Measurements from ENCODE around the gene CTNND2.

Gene CTNND2

DNA sequence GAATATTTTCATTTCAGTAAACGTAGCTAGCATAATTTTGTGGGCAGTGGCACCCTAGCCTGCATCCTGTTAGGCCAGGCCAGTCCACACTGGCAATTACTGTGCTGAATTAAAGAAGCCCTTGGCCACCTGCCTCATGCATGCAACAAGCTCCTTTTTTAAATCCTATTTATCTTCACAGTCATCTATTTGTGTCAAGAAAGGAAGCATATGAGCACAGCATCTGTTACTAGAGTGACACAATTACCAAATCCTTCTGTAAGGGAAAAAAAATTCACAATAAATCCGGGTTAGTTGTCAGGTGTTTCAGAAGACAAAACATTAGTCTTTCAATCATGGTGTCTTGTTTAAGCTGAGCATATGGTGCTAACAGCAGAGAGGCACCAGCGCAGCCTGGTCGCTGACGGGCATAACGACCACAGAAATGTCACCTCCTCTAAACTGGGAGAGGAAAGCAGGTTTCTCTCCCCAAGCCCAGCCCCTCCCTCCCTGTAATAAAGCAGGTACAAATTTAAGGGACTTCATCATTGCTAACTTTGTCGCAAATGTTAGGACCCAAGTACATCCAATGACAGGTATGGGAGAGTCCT lies 520.6 kb downstream of the CTNND2 start:
- Histone ChIP-seq H3K79me2 (ENCODE audit: control insufficient read depth, insufficient read depth, low read length, unreplicated experiment) (no peaks in the 10 kb centered on the region), H3K4me3 (ENCODE audit: low read depth, low read length) (no peak overlapping the region), H3K27ac (ENCODE audit: low read depth, low read length) (no peak overlapping the region)

DNA sequence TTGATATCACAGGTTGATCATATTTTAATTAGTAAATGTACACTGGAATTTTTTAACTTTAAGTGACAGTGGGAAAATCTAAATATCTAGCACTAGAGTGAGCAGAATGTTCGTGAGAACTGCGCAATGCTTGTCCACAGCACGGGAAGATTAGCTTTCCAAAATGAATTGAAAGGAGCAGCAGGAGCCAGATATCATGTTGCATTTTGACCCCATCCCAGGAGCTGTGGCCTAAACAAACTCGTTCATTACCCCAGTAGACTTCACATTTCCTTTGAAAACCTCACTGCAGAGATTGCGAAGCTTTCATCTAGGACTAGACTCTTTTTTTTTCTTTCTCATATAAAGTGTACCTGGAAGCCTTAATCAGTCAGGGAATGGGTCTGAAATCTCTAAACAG lies 525.8 kb downstream of the CTNND2 start:
- no peak overlapping the region for H3K27ac ChIP-seq (ENCODE audit: low read depth, low read length)
- no peaks in the 10 kb centered on the region for H3K36me3 ChIP-seq (ENCODE audit: insufficient read depth, low read length)
- H3K4me3 ChIP-seq (ENCODE audit: low read depth, low read length): no peak overlapping the region
- no peak overlapping the region for H2AFZ ChIP-seq (ENCODE audit: low read length, unreplicated experiment)
- no peaks in the 10 kb centered on the region for H3K4me1 ChIP-seq (ENCODE audit: control insufficient read depth, insufficient read depth, low read length, unreplicated experiment)
- no peaks in the 10 kb centered on the region for H3K79me2 ChIP-seq (ENCODE audit: control insufficient read depth, insufficient read depth, low read length, unreplicated experiment)
- H3K27me3 ChIP-seq (ENCODE audit: insufficient read depth, low read length): no peaks in the 10 kb centered on the region

More for the DNA sequence above, 520.6 kb downstream of the CTNND2 start:
- no peaks in the 10 kb centered on the region for H3K4me1 ChIP-seq (ENCODE audit: control insufficient read depth, insufficient read depth, low read length, unreplicated experiment)
- peaks cover 17% of the 10 kb centered on the region for H3K27me3 ChIP-seq (ENCODE audit: insufficient read depth, low read length)
- H3K36me3 ChIP-seq (ENCODE audit: insufficient read depth, low read length): no peaks in the 10 kb centered on the region
- no peak overlapping the region for H2AFZ ChIP-seq (ENCODE audit: low read length, unreplicated experiment)

DNA sequence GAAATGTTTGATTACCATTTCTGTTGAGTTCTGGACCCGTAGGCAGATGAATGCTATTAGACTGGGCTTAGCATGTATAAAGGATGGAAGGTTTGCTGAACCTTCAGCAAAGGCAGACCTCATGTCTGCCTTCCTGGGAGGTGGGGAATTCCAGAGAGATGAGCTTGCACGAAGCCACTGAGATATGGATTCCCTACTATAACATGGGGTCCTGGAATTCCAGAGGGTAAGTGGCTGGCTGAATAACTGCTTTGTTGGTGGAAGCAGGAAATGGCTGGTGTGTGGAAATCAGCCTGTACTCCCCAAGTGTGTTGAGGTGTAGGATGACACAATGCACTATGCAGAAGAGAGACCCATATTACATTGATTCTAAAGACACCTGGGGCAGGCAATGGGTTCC lies 526.4 kb downstream of the CTNND2 start:
- Histone ChIP-seq H3K4me3 (ENCODE audit: low read depth, low read length) (no peak overlapping the region), H3K27ac (ENCODE audit: low read depth, low read length) (no peak overlapping the region), H3K36me3 (ENCODE audit: insufficient read depth, low read length) (no peaks in the 10 kb centered on the region), H3K27me3 (ENCODE audit: insufficient read depth, low read length) (no peaks in the 10 kb centered on the region), H3K79me2 (ENCODE audit: control insufficient read depth, insufficient read depth, low read length, unreplicated experiment) (no peaks in the 10 kb centered on the region), H2AFZ (ENCODE audit: low read length, unreplicated experiment) (no peak overlapping the region), H3K4me1 (ENCODE audit: control insufficient read depth, insufficient read depth, low read length, unreplicated experiment) (no peaks in the 10 kb centered on the region)

DNA sequence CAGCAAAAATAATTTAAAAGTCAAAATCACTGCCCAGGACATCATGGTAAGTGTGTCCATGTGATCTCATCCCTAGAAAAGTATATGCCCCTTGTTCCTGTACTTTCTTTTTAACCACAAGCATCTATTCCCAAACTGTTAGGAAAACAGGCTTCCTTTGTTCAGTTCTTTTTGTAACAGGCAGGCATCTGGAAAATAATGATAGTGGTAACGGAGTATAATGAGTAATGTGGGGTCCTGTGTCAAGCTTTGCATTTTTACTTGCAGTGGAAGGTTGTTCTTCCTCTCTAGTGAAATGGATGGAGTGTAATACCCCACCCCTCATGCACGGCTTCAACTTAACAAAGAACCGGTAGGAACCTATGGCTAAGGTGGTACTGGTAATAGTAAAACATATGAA lies 532.1 kb downstream of the CTNND2 start:
- Histone ChIP-seq H3K27me3 (ENCODE audit: insufficient read depth, low read length) (no peaks in the 10 kb centered on the region), H2AFZ (ENCODE audit: low read length, unreplicated experiment) (no peak overlapping the region), H3K36me3 (ENCODE audit: insufficient read depth, low read length) (no peaks in the 10 kb centered on the region), H3K4me3 (ENCODE audit: low read depth, low read length) (no peak overlapping the region), H3K79me2 (ENCODE audit: control insufficient read depth, insufficient read depth, low read length, unreplicated experiment) (no peaks in the 10 kb centered on the region), H3K27ac (ENCODE audit: low read depth, low read length) (no peak overlapping the region), H3K4me1 (ENCODE audit: control insufficient read depth, insufficient read depth, low read length, unreplicated experiment) (no peaks in the 10 kb centered on the region)

DNA sequence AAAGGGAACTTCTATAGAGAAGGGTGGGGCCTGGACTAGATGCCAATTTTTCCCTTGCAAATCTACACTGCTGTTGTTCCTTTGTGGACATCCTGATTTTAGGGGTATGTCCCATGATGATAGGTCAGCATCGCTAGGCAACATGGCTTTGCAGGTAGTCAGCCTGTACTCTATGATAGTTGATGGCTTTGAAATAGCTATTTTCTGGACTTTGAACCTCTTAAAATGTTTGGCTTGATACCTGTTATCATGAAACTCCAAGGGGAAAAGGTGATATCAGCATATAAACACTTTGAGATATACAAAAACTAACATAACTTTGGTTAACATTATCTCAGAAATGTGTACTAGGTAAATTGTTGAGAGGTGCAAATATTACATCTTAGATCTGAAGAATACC lies 533.2 kb downstream of the CTNND2 start:
- no peaks in the 10 kb centered on the region for H3K79me2 ChIP-seq (ENCODE audit: control insufficient read depth, insufficient read depth, low read length, unreplicated experiment)
- no peaks in the 10 kb centered on the region for H3K27me3 ChIP-seq (ENCODE audit: insufficient read depth, low read length)
- no peak overlapping the region for H3K27ac ChIP-seq (ENCODE audit: low read depth, low read length)
- no peaks in the 10 kb centered on the region for H3K36me3 ChIP-seq (ENCODE audit: insufficient read depth, low read length)
- H3K4me1 ChIP-seq (ENCODE audit: control insufficient read depth, insufficient read depth, low read length, unreplicated experiment): no peaks in the 10 kb centered on the region
- H2AFZ ChIP-seq (ENCODE audit: low read length, unreplicated experiment): no peak overlapping the region
- no peak overlapping the region for H3K4me3 ChIP-seq (ENCODE audit: low read depth, low read length)

DNA sequence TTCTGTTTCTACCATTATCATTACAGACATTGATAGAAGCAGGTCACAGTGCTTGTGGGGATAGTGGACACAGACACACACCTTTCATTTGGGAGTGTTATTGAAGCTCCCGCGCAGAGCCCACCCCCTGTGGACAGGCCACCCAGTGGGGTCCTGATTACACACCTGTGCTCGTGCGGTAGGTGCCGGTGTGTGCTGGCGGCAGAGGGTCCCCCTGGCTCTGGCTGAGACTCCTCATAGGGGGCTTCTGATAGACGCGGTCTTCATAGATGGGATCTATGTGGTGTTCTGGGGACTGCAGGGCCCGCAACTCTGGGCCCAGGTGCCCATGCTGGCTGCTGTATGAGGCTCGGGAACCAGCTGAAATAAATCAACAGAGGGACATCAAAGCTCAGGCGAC lies 539.7 kb downstream of the CTNND2 start:
- H3K36me3 ChIP-seq (ENCODE audit: insufficient read depth, low read length): no peaks in the 10 kb centered on the region
- no peak overlapping the region for H3K27ac ChIP-seq (ENCODE audit: low read depth, low read length)
- H3K4me1 ChIP-seq (ENCODE audit: control insufficient read depth, insufficient read depth, low read length, unreplicated experiment): no peaks in the 10 kb centered on the region
- no peak overlapping the region for H2AFZ ChIP-seq (ENCODE audit: low read length, unreplicated experiment)
- H3K27me3 ChIP-seq (ENCODE audit: insufficient read depth, low read length): no peaks in the 10 kb centered on the region
- H3K79me2 ChIP-seq (ENCODE audit: control insufficient read depth, insufficient read depth, low read length, unreplicated experiment): no peaks in the 10 kb centered on the region
- no peak overlapping the region for H3K4me3 ChIP-seq (ENCODE audit: low read depth, low read length)

DNA sequence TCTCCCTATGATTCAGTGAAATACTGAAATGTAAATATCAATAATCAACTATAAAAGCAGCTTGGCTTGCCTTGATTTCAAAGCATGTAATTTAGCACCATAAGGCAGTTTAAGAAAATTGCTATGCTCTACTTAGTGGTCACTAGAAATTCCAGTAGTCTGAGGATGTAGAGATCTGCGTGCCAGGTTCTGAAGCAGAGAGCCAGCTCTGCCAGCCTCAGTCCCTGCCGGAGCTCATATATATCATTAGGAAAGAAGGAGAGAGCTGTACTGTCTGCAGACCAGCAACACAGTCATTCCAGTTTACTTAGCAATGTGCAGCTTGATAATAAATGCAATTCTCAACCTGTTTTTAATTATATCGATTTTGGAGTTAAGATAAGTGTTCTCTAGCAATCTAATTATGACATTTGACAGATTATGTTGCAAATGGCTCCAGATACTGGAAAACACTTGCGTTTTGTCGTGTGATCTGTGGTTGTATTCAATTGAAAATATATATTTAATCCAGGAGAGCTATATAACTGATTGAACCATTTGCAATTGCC lies 540.5 kb downstream of the CTNND2 start:
- Histone ChIP-seq H3K27me3 (ENCODE audit: insufficient read depth, low read length) (no peaks in the 10 kb centered on the region), H2AFZ (ENCODE audit: low read length, unreplicated experiment) (no peak overlapping the region), H3K4me1 (ENCODE audit: control insufficient read depth, insufficient read depth, low read length, unreplicated experiment) (no peaks in the 10 kb centered on the region), H3K4me3 (ENCODE audit: low read depth, low read length) (no peak overlapping the region), H3K79me2 (ENCODE audit: control insufficient read depth, insufficient read depth, low read length, unreplicated experiment) (no peaks in the 10 kb centered on the region), H3K27ac (ENCODE audit: low read depth, low read length) (no peak overlapping the region), H3K36me3 (ENCODE audit: insufficient read depth, low read length) (no peaks in the 10 kb centered on the region)

DNA sequence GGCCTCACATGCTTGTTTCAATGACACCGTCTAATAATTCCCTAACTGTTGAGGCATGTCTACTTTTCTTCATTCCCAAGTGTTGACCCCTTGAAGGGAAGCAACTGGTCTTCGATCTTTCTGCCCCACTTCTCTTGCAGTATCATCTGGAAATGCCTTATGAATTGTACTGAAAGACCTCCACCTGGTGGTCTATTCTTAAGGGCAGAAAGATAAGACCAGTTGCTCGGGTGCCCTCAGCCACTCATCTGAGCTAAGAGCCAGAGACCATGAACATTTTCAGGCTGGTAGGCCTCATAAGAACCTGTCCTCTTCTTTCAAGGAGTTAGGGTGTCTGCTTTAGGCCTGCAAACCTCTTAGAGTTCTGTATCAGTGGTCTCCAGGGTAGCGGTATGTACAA lies 542.5 kb downstream of the CTNND2 start:
- H2AFZ ChIP-seq (ENCODE audit: low read length, unreplicated experiment): no peak overlapping the region
- no peaks in the 10 kb centered on the region for H3K79me2 ChIP-seq (ENCODE audit: control insufficient read depth, insufficient read depth, low read length, unreplicated experiment)
- no peaks in the 10 kb centered on the region for H3K27me3 ChIP-seq (ENCODE audit: insufficient read depth, low read length)
- H3K4me1 ChIP-seq (ENCODE audit: control insufficient read depth, insufficient read depth, low read length, unreplicated experiment): no peaks in the 10 kb centered on the region
- no peaks in the 10 kb centered on the region for H3K36me3 ChIP-seq (ENCODE audit: insufficient read depth, low read length)
- H3K4me3 ChIP-seq (ENCODE audit: low read depth, low read length): no peak overlapping the region
- no peak overlapping the region for H3K27ac ChIP-seq (ENCODE audit: low read depth, low read length)

DNA sequence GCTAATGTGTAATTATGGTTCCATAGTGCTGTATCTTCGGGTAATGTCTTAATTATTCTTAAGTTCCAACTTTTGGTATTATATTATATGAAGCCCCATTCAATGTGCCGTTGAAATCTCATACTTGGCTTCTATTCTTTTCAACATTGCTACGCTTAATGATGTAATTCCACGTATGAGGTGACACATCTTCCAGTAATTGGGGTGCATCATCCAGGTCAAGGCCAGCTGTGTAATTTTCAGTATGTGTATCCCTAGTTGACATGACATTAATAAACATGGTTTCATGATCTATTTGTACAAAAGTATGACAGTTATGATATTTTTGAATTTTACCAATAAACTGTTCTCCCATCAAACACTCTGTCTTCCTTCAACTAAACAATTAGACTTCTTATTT lies 546.3 kb downstream of the CTNND2 start:
- no peaks in the 10 kb centered on the region for H3K36me3 ChIP-seq (ENCODE audit: insufficient read depth, low read length)
- H3K27me3 ChIP-seq (ENCODE audit: insufficient read depth, low read length): no peaks in the 10 kb centered on the region
- no peak overlapping the region for H3K4me3 ChIP-seq (ENCODE audit: low read depth, low read length)
- no peaks in the 10 kb centered on the region for H3K4me1 ChIP-seq (ENCODE audit: control insufficient read depth, insufficient read depth, low read length, unreplicated experiment)
- no peaks in the 10 kb centered on the region for H3K79me2 ChIP-seq (ENCODE audit: control insufficient read depth, insufficient read depth, low read length, unreplicated experiment)
- no peak overlapping the region for H3K27ac ChIP-seq (ENCODE audit: low read depth, low read length)
- H2AFZ ChIP-seq (ENCODE audit: low read length, unreplicated experiment): no peak overlapping the region

DNA sequence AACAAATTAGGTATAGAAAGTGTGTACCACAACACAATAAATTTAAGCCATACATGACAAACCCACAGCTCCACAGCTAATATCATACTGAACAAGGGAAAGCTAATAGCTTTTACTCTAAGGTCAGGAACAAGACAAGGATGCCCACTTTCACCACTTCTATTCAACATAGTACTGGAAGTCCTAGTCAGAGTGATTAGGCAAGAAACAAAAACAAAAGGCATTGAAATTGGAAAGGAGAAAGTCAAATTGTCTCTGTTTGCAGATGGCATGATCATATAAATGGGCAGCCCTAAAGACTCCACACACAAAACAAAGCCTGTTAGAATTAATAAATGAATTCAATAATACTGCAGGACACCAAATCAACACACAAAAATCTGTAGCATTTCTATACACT lies 548.8 kb downstream of the CTNND2 start:
- no peak overlapping the region for H3K27ac ChIP-seq (ENCODE audit: low read depth, low read length)
- H3K79me2 ChIP-seq (ENCODE audit: control insufficient read depth, insufficient read depth, low read length, unreplicated experiment): no peaks in the 10 kb centered on the region
- H3K4me1 ChIP-seq (ENCODE audit: control insufficient read depth, insufficient read depth, low read length, unreplicated experiment): no peaks in the 10 kb centered on the region
- no peak overlapping the region for H2AFZ ChIP-seq (ENCODE audit: low read length, unreplicated experiment)
- H3K36me3 ChIP-seq (ENCODE audit: insufficient read depth, low read length): no peaks in the 10 kb centered on the region
- no peak overlapping the region for H3K4me3 ChIP-seq (ENCODE audit: low read depth, low read length)
- H3K27me3 ChIP-seq (ENCODE audit: insufficient read depth, low read length): no peaks in the 10 kb centered on the region

DNA sequence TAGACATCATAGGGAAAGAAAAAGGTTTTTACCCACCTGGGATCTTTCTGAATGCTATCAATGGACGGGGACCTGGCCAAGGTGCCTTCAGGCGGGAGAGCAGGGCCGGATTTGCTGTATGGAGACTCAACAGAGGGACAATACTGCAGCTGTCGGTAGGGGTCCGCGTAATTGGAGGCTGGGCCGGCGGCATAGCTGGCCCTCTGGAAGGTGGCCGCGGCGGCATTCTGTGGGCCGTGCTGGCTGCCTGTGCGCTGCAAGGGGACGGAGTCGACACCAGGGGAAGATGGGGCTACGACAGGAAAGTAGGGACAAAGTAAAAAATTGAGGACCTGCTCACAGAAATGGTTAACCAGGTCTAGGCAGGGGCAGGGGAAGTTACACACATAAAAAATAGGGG lies 557.9 kb downstream of the CTNND2 start:
- Histone ChIP-seq H3K36me3 (ENCODE audit: insufficient read depth, low read length) (no peaks in the 10 kb centered on the region), H3K27ac (ENCODE audit: low read depth, low read length) (no peak overlapping the region)

More for the DNA sequence above, 557.9 kb downstream of the CTNND2 start:
- H2AFZ ChIP-seq (ENCODE audit: low read length, unreplicated experiment): no peak overlapping the region
- H3K4me1 ChIP-seq (ENCODE audit: control insufficient read depth, insufficient read depth, low read length, unreplicated experiment): no peaks in the 10 kb centered on the region
- no peaks in the 10 kb centered on the region for H3K27me3 ChIP-seq (ENCODE audit: insufficient read depth, low read length)
- H3K79me2 ChIP-seq (ENCODE audit: control insufficient read depth, insufficient read depth, low read length, unreplicated experiment): no peaks in the 10 kb centered on the region
- no peak overlapping the region for H3K4me3 ChIP-seq (ENCODE audit: low read depth, low read length)
